ENCODE data around the gene GNAI3. TPM values are rescaled to one million over a fixed set of nuclear protein-coding genes. Genes with fewer than 3 reads are reported as not detected.

GNAI3 gene
- total RNA-seq, 1 donor from 2014 or later, result 7.6 TPM

DNA sequence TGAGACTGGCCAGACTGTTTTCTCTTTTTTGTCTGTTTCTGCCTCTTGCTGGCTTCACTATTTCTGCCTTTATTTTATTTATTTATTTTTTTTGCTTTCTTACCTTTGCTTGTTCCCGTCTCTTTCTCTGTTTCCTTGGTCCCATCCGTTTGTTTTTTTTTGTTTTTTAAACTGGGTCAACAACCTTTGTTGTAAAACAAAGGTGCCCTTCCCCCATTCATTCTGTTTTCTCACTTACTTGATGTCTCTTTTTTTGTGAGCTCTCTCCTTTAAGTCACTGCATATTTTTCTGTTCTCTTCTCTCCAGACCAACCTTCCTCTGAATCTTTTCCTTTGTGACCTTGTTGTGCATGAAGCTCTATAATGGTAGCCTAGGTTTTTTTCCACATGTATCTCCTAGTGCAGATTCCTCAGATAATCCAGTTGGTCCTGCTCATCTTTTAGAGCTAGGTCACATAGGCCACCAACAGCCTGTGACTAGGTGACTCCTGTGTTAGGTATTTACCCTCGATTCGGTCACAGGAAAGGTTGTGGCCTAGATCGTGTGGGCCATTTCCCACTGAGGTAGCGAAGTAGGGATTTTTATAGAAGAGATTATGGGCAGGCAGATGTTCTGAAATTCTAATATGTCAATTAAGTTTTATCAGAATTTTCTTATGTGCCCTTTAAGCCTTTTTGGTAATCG lies 15.9 kb downstream of the GNAI3 start:
- H3K36me3 Mint-ChIP-seq (ENCODE audit: unreplicated experiment), result no peaks in the 10 kb centered on the region
- H3K4me1 Mint-ChIP-seq (ENCODE audit: unreplicated experiment), result peaks cover 41% of the 10 kb centered on the region
- H3K4me3 Mint-ChIP-seq (ENCODE audit: unreplicated experiment), result no peak overlapping the region
- TF ChIP-seq, protein P1, sequence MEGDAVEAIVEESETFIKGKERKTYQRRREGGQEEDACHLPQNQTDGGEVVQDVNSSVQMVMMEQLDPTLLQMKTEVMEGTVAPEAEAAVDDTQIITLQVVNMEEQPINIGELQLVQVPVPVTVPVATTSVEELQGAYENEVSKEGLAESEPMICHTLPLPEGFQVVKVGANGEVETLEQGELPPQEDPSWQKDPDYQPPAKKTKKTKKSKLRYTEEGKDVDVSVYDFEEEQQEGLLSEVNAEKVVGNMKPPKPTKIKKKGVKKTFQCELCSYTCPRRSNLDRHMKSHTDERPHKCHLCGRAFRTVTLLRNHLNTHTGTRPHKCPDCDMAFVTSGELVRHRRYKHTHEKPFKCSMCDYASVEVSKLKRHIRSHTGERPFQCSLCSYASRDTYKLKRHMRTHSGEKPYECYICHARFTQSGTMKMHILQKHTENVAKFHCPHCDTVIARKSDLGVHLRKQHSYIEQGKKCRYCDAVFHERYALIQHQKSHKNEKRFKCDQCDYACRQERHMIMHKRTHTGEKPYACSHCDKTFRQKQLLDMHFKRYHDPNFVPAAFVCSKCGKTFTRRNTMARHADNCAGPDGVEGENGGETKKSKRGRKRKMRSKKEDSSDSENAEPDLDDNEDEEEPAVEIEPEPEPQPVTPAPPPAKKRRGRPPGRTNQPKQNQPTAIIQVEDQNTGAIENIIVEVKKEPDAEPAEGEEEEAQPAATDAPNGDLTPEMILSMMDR (IDR thresholded peaks at IDR 0.05), result no peak
- no peaks in the 10 kb centered on the region for H3K27me3 Mint-ChIP-seq (ENCODE audit: unreplicated experiment)
- H3K27ac Mint-ChIP-seq (ENCODE audit: unreplicated experiment), result peak overlapping the region; percentile 37
- DNase-seq (ENCODE audit: extremely low spot score, unreplicated experiment), result no peak
- no peaks in the 10 kb centered on the region for H3K9me3 Mint-ChIP-seq (ENCODE audit: unreplicated experiment)

DNA sequence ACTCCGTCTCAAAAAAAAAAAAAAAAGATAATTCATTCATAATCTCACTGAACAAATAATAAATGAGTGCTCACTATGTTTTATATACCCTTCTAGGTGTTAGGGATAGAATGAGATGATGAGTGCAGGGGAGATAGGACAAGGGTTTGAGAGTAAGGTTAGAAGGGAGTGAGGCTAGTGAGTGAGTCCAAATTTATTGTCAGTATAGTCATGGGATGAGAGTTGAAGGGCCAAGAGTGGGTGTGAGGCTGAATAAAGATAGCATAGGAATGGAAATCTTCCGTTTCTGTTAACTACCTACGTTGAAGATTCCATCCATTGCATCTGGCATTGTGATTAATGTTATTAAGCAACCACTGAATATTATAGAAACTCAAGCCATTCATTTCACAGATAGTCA lies 16.8 kb downstream of the GNAI3 start:
- TF ChIP-seq, protein P1 (IDR thresholded peaks at IDR 0.05), result no peak
- H3K27me3 Mint-ChIP-seq (ENCODE audit: unreplicated experiment), result no peaks in the 10 kb centered on the region
- no peak overlapping the region for H3K27ac Mint-ChIP-seq (ENCODE audit: unreplicated experiment)
- peaks cover 34% of the 10 kb centered on the region for H3K4me1 Mint-ChIP-seq (ENCODE audit: unreplicated experiment)
- H3K36me3 Mint-ChIP-seq (ENCODE audit: unreplicated experiment), result no peaks in the 10 kb centered on the region
- H3K9me3 Mint-ChIP-seq (ENCODE audit: unreplicated experiment), result no peaks in the 10 kb centered on the region
- no peak for DNase-seq (ENCODE audit: extremely low spot score, unreplicated experiment)
- no peak overlapping the region for H3K4me3 Mint-ChIP-seq (ENCODE audit: unreplicated experiment)

DNA sequence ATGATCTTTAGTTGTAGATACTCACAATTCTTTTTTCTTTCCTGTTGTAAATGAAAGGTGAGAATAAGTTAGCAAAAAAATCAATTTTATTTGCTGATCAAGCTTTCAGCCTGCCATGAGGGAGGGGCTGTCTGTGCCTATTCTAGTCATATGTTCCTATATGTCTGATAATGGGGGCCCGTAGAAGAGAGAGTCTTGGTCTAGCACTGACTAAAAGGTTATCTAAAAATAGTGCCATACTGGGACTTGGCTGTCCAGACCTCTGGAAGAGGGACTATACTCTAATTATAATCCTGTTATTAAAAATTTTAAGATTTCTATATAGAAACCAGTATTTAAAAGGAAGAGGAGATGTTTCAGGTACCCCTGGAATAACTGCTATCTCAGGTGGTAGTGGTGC lies 18.6 kb downstream of the GNAI3 start:
- DNase-seq (ENCODE audit: extremely low spot score, unreplicated experiment), result no peak
- Mint-ChIP-seq H3K27ac (ENCODE audit: unreplicated experiment) (peak overlapping the region; percentile 20), H3K4me3 (ENCODE audit: unreplicated experiment) (no peak overlapping the region), H3K9me3 (ENCODE audit: unreplicated experiment) (no peaks in the 10 kb centered on the region), H3K36me3 (ENCODE audit: unreplicated experiment) (no peaks in the 10 kb centered on the region), H3K4me1 (ENCODE audit: unreplicated experiment) (peaks cover 27% of the 10 kb centered on the region), H3K27me3 (ENCODE audit: unreplicated experiment) (no peaks in the 10 kb centered on the region)
- TF ChIP-seq, protein P1 (IDR thresholded peaks at IDR 0.05), result no peak

DNA sequence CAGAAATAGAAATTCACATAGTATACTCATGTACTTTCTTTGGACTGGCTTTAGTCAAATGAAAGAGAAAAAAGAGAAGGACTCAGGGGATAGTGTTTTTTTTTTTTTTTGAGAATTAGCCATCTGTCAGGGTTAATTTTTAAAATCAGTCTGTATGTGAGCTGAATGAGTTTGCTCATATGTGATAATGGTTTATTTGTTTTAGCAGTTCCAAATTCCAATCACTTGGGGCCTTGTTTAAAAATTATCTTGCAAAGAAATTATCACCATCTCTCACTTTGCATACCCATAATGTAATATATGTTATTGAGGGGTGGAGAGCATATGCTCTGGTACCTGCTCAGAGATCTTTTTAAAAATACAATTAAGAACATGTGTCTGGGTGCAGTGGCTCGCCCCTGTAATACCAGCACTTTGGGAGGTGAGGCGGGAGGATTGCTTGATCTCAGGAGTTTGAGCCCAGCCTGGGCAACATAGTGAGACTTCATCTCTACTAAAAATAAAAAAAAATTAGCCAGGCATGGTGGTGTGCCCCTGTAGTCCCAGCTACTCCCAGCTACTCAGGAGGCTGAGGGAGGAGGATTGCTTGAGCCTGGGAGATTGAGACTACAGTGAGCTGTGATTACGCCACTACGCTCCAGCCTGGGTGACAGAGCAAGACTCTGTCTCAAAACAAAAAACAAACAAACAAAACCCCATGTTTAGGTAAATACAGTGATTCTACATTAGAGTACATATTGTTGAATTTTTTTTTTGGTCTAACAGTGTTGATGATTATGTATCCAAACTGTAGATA lies 19.7 kb downstream of the GNAI3 start:
- Mint-ChIP-seq H3K27ac (ENCODE audit: unreplicated experiment) (no peak overlapping the region), H3K4me1 (ENCODE audit: unreplicated experiment) (peaks cover 26% of the 10 kb centered on the region)

GRCh38 chr1:109569323-109569722 lies 20.9 kb downstream of the GNAI3 start:
- no peak overlapping the region for H3K27ac Mint-ChIP-seq (ENCODE audit: unreplicated experiment)
- H3K9me3 Mint-ChIP-seq (ENCODE audit: unreplicated experiment), result no peaks in the 10 kb centered on the region
- no peaks in the 10 kb centered on the region for H3K36me3 Mint-ChIP-seq (ENCODE audit: unreplicated experiment)
- H3K27me3 Mint-ChIP-seq (ENCODE audit: unreplicated experiment), result no peaks in the 10 kb centered on the region
- no peak overlapping the region for H3K4me3 Mint-ChIP-seq (ENCODE audit: unreplicated experiment)
- peaks cover 19% of the 10 kb centered on the region for H3K4me1 Mint-ChIP-seq (ENCODE audit: unreplicated experiment)
- TF ChIP-seq, protein P1 (IDR thresholded peaks at IDR 0.05), result no peak
- DNase-seq (ENCODE audit: extremely low spot score, unreplicated experiment), result no peak

More for the DNA sequence above, 19.7 kb downstream of the GNAI3 start:
- TF ChIP-seq, protein P1 (IDR thresholded peaks at IDR 0.05), result no peak
- Mint-ChIP-seq H3K27me3 (ENCODE audit: unreplicated experiment) (no peaks in the 10 kb centered on the region), H3K9me3 (ENCODE audit: unreplicated experiment) (no peaks in the 10 kb centered on the region), H3K36me3 (ENCODE audit: unreplicated experiment) (no peaks in the 10 kb centered on the region), H3K4me3 (ENCODE audit: unreplicated experiment) (no peak overlapping the region)
- no peak for DNase-seq (ENCODE audit: extremely low spot score, unreplicated experiment)

All from osteocyte (in vitro differentiated cells).